CD14-positive monocyte (primary cell): ENCODE measurements around the gene ATP4B. TPM values are rescaled to one million over a fixed set of nuclear protein-coding genes. Genes with fewer than 3 reads are reported as not detected.

ENCODE experiments used
- DNase-seq, 3 donors: peaks; one replicate each; pipeline ENCODE4 v3.0.0-alpha.2; 2011 to 2022
- H2AFZ ChIP-seq: 2 replicates; pipeline ENCODE4 v1.6.0; 2012; ENCODE audit warnings: mild to moderate bottlenecking, low read depth, low read length, inconsistent platforms; ENCODE audit not compliant: insufficient read depth, poor library complexity, severe bottlenecking
- H3K27ac ChIP-seq, 2 donors: 1 replicate in 1 of 2; 2 replicates in 1 of 2; pipeline ENCODE4 v1.5.1; 2012 to 2013; ENCODE audit warnings: low read length in 2 of 2, control low read depth in 1 of 2, inconsistent platforms in 1 of 2, low read depth in 1 of 2, mild to moderate bottlenecking in 1 of 2
- H3K27me3 ChIP-seq, 2 donors: one replicate each; pipeline versions ENCODE4 v1.6.0 to v1.6.1; 2011 to 2013; ENCODE audit warnings: low read length in 2 of 2; ENCODE audit not compliant: control insufficient read depth in 2 of 2, insufficient read depth in 2 of 2
- H3K36me3 ChIP-seq, 2 donors: replicated peaks in 1 of 2; 1 replicate in 1 of 2; 2 replicates in 1 of 2; pipeline versions ENCODE4 v1.5.1 to v1.6.1; 2012 to 2013; ENCODE audit warnings: low read length in 2 of 2, control low read depth in 1 of 2, inconsistent platforms in 1 of 2, mild to moderate bottlenecking in 1 of 2; ENCODE audit not compliant: insufficient read depth in 2 of 2, control insufficient read depth in 1 of 2
- H3K4me1 ChIP-seq, 2 donors: 1 replicate in 1 of 2; 2 replicates in 1 of 2; pipeline versions ENCODE4 v1.5.1 to v1.6.1; 2012 to 2013; ENCODE audit warnings: low read length in 2 of 2, control low read depth in 1 of 2, inconsistent platforms in 1 of 2, mild to moderate bottlenecking in 1 of 2, moderate library complexity in 1 of 2; ENCODE audit not compliant: insufficient read depth in 2 of 2, control insufficient read depth in 1 of 2
- H3K4me2 ChIP-seq: replicated peaks from 2 replicates; pipeline ENCODE3; 2012; ENCODE audit warnings: low read length, moderate library complexity, mild to moderate bottlenecking; ENCODE audit not compliant: poor library complexity, severe bottlenecking; ENCODE audit errors: extremely low read depth
- H3K4me3 ChIP-seq, 3 experiments: fragments of 200-600 bp in 1 of 3; sonication (generic) in 1 of 3; replicated peaks in 1 of 3; 1 replicate in 2 of 3; 2 replicates in 1 of 3; pipeline ENCODE4 v1.5.1; 2011 to 2013; ENCODE audit warnings: low read length in 3 of 3, mild to moderate bottlenecking in 3 of 3, control low read depth in 2 of 3, low read depth in 2 of 3, inconsistent platforms in 1 of 3, moderate library complexity in 1 of 3
- H3K79me2 ChIP-seq: 2 replicates; pipeline ENCODE4 v1.6.0; 2012; ENCODE audit warnings: mild to moderate bottlenecking, control low read depth, inconsistent platforms, low read length, moderate library complexity; ENCODE audit not compliant: insufficient read depth
- H3K9ac ChIP-seq: 2 replicates; pipeline ENCODE4 v1.6.0; 2017; ENCODE audit warnings: low read length, mild to moderate bottlenecking; ENCODE audit not compliant: insufficient read depth, poor library complexity, severe bottlenecking
- H3K9me3 ChIP-seq, 2 donors: replicated peaks in 1 of 2; 1 replicate in 1 of 2; 2 replicates in 1 of 2; pipeline versions ENCODE4 v1.5.1 to v1.6.1; 2012 to 2013; ENCODE audit warnings: low read length in 2 of 2, control low read depth in 1 of 2; ENCODE audit not compliant: control insufficient read depth in 1 of 2, insufficient read depth in 1 of 2
- H4K20me1 ChIP-seq: 2 replicates; pipeline ENCODE4 v1.6.0; 2012; ENCODE audit warnings: mild to moderate bottlenecking, low read length, control low read depth, moderate library complexity; ENCODE audit not compliant: insufficient read depth
- H3K27ac Mint-ChIP-seq, 7 donors: one replicate each; pipeline ENCODE4 v1.8.0; 2020; ENCODE audit warnings: mild to moderate bottlenecking in 7 of 7, mixed read lengths in 7 of 7, moderate library complexity in 6 of 7, inconsistent platforms in 2 of 7
- H3K27me3 Mint-ChIP-seq, 3 donors: one replicate each; pipeline ENCODE4 v1.8.0; 2021 to 2022; ENCODE audit warnings: low read depth in 3 of 3, mild to moderate bottlenecking in 3 of 3, mixed read lengths in 3 of 3, moderate library complexity in 3 of 3, inconsistent platforms in 1 of 3
- H3K36me3 Mint-ChIP-seq, 2 donors: one replicate each; pipeline ENCODE4 v1.8.0; 2020; ENCODE audit warnings: mixed read lengths in 2 of 2, inconsistent platforms in 1 of 2, mild to moderate bottlenecking in 1 of 2
- H3K4me1 Mint-ChIP-seq: one replicate; pipeline ENCODE4 v1.8.0; 2020; ENCODE audit warnings: mild to moderate bottlenecking, mixed read lengths
- H3K4me3 Mint-ChIP-seq, 2 donors: one replicate each; pipeline ENCODE4 v1.8.0; 2020; ENCODE audit warnings: mild to moderate bottlenecking in 2 of 2, mixed read lengths in 2 of 2, moderate library complexity in 1 of 2
- H3K9me3 Mint-ChIP-seq, 7 donors: one replicate each; pipeline ENCODE4 v1.8.0; 2020 to 2022; ENCODE audit warnings: mixed read lengths in 7 of 7, mild to moderate bottlenecking in 6 of 7, moderate library complexity in 6 of 7, inconsistent platforms in 2 of 7
- WGBS: methylation state at CpG from one replicate; pipeline ENCODE4 v1.1.5; 2013; ENCODE audit warnings: missing lambda C conversion rate; ENCODE audit not compliant: insufficient coverage; 5-methylcytosine and 5-hydroxymethylcytosine counted together
- intact Hi-C, 2 donors: fragments of 100-400 bp; cut with micrococcal nuclease; formaldehyde crosslinking; loops; one replicate each; pipeline versions ENCODE4 v1.15.0 to v1.15.1; 2023
- polyA plus RNA-seq, 3 donors: library from polyadenylated mRNA; depleted of rRNA in 1 of 3; unstranded in 2 of 3; stranded (reverse) in 1 of 3; fragments of 300-500 nt in 2 of 3; fragments of >200 nt in 1 of 3; fragmentation: Illumina TruSeq in 2 of 3; gene quantifications; 1 replicate in 2 of 3; 2 replicates in 1 of 3; pipeline ENCODE4 v1.2.3, GENCODE V29; 2012 to 2021
- TF ChIP-seq, protein P1 (sequence below): fragments of 200-600 bp; IDR thresholded peaks from one replicate; pipeline ENCODE4 v1.8.0; 2022; ENCODE audit warnings: antibody characterized with exemption, mild to moderate bottlenecking

Gene ATP4B
- polyA plus RNA-seq, 3 donors = not detected

DNA sequence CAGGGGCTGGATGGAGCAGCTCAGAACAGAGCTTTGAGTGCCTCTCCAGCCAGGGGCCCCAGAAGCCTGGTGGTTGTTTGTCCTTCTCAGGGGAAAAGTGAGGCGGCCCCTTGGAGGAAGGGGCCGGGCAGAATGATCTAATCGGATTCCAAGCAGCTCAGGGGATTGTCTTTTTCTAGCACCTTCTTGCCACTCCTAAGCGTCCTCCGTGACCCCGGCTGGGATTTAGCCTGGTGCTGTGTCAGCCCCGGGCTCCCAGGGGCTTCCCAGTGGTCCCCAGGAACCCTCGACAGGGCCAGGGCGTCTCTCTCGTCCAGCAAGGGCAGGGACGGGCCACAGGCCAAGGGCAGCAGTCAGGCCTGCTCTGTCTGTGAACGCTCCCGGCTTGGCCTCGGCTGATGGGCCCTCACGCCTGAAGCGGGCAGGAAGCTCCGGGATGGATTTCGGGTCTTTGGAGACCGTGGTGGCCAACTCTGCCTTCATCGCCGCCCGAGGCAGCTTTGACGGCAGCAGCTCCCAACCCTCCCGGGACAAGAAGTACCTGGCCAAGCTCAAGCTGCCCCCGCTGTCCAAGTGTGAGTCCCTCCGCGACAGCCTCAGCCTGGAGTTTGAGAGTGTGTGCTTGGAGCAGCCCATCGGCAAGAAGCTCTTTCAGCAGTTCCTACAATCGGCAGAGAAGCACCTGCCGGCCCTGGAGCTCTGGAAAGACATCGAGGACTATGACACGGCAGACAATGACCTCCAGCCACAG is 9.1 kb upstream of the ATP4B start, which contains the start of gene GRK1:
TSS of gene GRK1 (plus strand) at position 269 of the 751 bp plus-strand sequence. CDS start at position 437, 168 bp downstream.
- no peaks in the 10 kb centered on the region for H3K36me3 ChIP-seq
- H3K27ac ChIP-seq = no peak within 1 kb of the TSS
- H3K27me3 ChIP-seq = no peaks in the 10 kb centered on the region
- intact Hi-C loops = no loop called here
- H3K27me3 Mint-ChIP-seq = peaks cover 0 to 19% (median 2%) of the 10 kb centered on the region in 3 donors
- TF ChIP-seq, protein P1, sequence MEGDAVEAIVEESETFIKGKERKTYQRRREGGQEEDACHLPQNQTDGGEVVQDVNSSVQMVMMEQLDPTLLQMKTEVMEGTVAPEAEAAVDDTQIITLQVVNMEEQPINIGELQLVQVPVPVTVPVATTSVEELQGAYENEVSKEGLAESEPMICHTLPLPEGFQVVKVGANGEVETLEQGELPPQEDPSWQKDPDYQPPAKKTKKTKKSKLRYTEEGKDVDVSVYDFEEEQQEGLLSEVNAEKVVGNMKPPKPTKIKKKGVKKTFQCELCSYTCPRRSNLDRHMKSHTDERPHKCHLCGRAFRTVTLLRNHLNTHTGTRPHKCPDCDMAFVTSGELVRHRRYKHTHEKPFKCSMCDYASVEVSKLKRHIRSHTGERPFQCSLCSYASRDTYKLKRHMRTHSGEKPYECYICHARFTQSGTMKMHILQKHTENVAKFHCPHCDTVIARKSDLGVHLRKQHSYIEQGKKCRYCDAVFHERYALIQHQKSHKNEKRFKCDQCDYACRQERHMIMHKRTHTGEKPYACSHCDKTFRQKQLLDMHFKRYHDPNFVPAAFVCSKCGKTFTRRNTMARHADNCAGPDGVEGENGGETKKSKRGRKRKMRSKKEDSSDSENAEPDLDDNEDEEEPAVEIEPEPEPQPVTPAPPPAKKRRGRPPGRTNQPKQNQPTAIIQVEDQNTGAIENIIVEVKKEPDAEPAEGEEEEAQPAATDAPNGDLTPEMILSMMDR = no peak
- H3K79me2 ChIP-seq = no peaks in the 10 kb centered on the region
- no peak within 1 kb of the TSS for H3K4me2 ChIP-seq
- H3K9me3 ChIP-seq = peaks cover under 1 to 7% of the 10 kb centered on the region in 2 donors
- no peaks in the 10 kb centered on the region for H4K20me1 ChIP-seq
- H2AFZ ChIP-seq = no peak within 1 kb of the TSS
- peak within 1 kb of the TSS in 3 of 7 donors; percentile 10 to 82 (median 69) for H3K27ac Mint-ChIP-seq
- H3K36me3 Mint-ChIP-seq = no peaks in the 10 kb centered on the region
- no peak within 1 kb of the TSS for H3K4me3 ChIP-seq
- H3K4me1 ChIP-seq = no peaks in the 10 kb centered on the region
- H3K9me3 Mint-ChIP-seq = peaks cover 0 to 14% (median 2%) of the 10 kb centered on the region in 7 donors
- WGBS = 92% methylated on average over 31 of the region's 32 CpGs
- no peak within 1 kb of the TSS for H3K4me3 Mint-ChIP-seq
- no peaks in the 10 kb centered on the region for H3K4me1 Mint-ChIP-seq
- H3K9ac ChIP-seq = no peak within 1 kb of the TSS
- DNase-seq = no peak

DNA sequence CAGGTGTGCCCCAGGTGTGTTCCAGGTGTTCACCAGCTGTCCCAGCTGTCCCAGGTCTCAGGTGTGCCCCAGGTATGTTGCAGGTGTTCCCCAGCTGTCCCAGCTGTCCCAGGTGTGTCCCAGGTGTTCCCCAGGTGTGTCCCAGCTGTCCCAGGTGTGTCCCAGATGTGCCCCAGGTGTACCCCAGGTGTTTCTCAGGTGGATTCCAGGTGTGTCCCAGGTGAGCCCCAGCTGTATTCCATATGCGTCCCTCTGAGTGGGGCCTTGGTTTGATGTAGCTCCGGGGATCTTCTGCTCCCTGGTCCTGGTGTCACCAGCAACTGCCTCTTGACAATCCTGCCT is 8.3 kb upstream of the ATP4B start:
- no peaks in the 10 kb centered on the region for H3K4me1 ChIP-seq
- H3K36me3 Mint-ChIP-seq = no peaks in the 10 kb centered on the region
- no peaks in the 10 kb centered on the region for H3K36me3 ChIP-seq
- no peak overlapping the region for H3K4me3 ChIP-seq
- WGBS = 100% methylated on average over 2 of the region's 2 CpGs
- H3K4me3 Mint-ChIP-seq = no peak overlapping the region
- H2AFZ ChIP-seq = no peak overlapping the region
- no peaks in the 10 kb centered on the region for H4K20me1 ChIP-seq
- H3K9me3 ChIP-seq = peaks cover 7 to 8% of the 10 kb centered on the region in 2 donors
- H3K4me1 Mint-ChIP-seq = no peaks in the 10 kb centered on the region
- H3K9ac ChIP-seq = no peak overlapping the region
- H3K27me3 ChIP-seq = no peaks in the 10 kb centered on the region
- no peaks in the 10 kb centered on the region for H3K79me2 ChIP-seq
- intact Hi-C loops = no loop called here
- no peak overlapping the region for H3K27ac Mint-ChIP-seq
- H3K27ac ChIP-seq = no peak overlapping the region
- no peak overlapping the region for H3K4me2 ChIP-seq
- H3K27me3 Mint-ChIP-seq = peaks cover 0 to 19% (median 2%) of the 10 kb centered on the region in 3 donors
- peaks cover 2 to 13% (median 9%) of the 10 kb centered on the region in 7 donors for H3K9me3 Mint-ChIP-seq
- no peak for DNase-seq
- TF ChIP-seq, protein P1 = no peak
